GM21619 (cell line): ENCODE data around the gene SCGB3A2.

Experiments
- ATAC-seq: cut with Tn5 transposase; IDR thresholded peaks from one replicate; pipeline ENCODE4 v1.9.1; 2021; ENCODE audit not compliant: unreplicated experiment

SCGB3A2 gene

DNA sequence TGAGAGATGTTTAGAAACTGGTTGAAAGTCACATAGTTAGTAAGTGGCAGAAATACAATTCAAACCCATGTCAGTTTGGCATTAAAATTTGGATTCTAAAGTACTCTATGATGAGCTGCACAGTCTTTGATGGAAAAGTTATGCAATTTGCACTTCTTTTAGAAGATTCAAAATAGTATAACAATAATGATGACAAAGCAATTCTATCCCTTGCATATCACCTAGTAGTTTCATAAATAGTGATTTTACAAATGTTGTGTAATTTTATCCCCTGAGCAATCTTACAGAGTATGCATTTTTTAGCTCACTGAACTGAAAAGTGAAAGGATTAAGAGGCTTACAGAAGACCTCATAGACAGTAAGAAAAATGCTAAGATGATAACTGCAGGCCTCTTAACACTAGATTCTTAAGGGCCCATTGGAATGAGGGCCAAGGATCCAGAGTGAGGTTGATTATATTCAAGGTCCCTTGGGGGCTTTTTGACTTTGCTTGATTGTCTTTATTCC is 24.2 kb downstream of the SCGB3A2 start:
- no peak for ATAC-seq

DNA sequence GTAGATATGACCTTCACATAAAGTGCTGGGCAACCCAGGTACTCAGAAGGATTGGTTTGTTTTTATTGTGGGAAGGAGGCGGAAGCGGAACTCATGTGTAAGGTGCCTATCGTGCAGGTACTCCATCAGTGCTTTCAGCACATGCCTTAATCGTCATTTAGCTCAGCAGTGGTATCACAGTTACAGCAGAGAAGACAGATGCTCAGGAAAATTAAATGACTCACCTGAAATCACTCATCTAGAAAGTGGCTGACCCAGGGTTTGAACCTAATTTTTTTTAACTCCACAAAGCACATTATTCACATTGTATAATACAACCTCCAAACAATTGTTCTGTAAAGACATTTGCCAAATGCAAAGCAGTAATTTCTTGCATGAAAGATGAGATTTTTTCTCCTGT is 25.6 kb downstream of the SCGB3A2 start:
- no peak for ATAC-seq

GRCh38 chr5:147906326-147907095 is 28.0 kb downstream of the SCGB3A2 start, which contains the start of gene C5orf46:
Gene C5orf46, minus strand, starts transcription at chr5:147906538. Its CDS starts 37 bp downstream, at chr5:147906501.
- ATAC-seq, result no peak

DNA sequence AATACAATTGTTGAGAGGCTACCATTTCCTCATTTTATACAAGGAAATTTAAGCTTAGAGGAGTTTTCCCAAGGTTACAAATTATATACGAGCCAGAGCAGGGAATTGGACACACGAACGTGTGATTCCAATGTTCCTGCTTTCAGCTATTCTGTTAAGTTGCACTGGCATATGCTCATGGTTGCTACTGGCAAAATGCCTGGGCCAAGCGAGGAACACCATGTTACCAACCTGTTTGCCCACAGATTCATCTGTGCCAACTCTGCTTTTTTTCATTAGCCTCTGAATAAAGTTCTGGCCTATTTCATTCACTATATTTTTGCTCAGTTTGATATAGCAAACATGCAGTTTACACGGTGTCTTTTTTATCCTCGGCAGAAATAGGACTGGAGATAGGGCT is 32.9 kb downstream of the SCGB3A2 start:
- no peak for ATAC-seq

- ATAC-seq, result no peak
These were observed 33.5 kb downstream of the SCGB3A2 start for GRCh38 chr5:147912011-147912410.

- no peak for ATAC-seq
These were observed 35.3 kb downstream of the SCGB3A2 start for GRCh38 chr5:147913786-147914185.

DNA sequence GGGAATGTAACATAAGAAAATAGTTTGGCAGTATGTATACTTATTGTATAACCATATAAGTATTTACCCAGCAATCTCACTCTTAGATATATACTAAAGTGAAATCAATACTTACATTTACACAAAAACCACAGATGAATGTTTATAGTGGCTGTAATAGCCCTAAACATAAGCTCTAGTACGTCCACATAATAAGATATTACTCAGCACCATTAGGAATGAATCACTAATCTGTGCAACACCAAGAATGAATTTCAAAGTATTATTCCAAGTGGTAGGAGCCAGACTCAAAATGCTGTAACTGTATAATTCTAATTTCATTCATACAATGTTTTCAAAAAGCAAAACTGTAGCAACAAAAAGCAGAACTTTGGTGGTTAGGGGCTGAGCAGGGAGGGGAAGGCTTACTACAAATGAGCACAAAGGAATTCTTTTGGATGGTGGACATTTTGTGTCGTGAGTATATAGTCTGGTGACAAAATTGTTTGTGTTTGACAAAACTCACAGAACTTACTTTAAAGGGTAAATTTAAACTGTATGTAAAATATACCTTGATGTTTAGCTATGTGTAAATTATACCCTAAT is 39.7 kb downstream of the SCGB3A2 start:
- ATAC-seq, result no peak

DNA sequence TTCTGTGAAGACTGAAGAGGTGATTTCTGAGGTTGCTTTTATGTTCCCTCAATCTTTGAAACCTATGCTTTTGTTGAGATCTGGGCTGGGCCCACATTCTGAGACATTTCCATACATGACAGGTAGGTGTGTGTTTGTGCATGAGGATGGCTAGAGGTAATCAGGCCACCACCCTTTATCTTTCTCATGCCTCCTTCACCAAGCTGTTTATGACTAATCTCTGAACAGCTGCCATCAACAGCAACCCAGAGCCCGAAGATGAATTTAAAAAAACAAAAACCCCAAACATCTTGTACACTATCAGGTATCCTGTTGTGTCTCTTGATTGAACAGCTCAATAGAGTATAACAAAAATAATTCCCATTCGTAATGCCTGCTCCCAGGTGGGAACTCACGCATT is 40.4 kb downstream of the SCGB3A2 start:
- ATAC-seq, result no peak

- no peak for ATAC-seq
These were observed 42.0 kb downstream of the SCGB3A2 start for GRCh38 chr5:147920420-147921030.

DNA sequence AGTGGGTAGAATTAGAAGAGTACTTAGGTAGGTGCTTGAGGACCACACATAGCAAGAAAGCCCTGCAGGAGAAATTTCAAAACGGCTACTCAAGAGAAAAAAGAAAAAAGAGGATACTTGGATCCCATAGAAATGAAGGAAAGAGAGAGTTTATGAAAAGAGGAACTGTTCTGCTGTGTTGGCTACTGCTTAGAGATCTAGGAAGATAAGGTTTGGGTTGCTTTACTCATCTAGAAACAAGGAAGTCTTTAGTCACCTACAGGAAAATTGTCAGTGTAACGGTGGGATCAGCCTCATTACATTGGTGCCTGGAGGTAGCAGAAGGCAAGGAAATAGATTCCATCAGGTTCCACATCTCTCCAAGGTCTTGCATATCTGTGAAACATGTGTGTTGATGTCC is 42.6 kb downstream of the SCGB3A2 start:
- ATAC-seq, result no peak

DNA sequence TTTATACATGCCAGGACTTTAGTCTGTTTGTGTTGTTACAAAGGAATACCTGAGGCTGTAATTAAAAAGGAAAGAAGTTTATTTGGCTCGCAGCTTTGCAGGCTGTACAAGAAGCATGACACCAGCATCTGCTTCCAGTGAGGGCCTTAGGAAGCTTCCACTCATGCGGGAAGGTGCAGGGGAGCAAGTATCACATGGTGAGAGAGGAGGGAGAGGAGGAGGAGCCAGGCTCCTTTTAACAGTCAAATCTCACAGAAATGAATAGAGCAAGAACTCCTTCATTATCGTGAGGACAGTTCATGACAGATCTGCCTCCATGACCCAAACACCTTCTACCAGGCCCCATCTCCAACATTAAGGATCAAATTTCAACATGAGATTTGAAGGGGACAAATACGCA is 46.5 kb downstream of the SCGB3A2 start:
- ATAC-seq, result no peak

GRCh38 chr5:147927901-147928300 is 49.4 kb downstream of the SCGB3A2 start:
- ATAC-seq, result no peak

DNA sequence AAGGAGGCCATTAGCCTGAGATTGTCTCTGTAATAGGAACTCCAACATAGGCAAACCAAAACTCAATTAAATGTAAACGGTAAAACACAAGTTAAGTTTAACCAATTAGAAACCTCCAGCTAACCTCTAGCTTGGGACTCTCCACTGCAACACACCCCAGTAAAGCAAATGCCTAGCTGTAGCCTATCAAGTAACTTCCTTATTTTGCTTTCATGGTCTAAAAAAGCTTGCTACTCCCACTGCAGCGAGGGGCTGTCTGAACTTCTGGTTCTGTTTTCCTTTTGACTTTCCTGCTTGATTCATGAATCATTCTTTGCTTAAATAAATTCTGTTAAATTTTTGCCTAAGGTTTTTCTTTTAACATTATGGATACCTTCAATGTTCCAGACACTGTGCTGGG is 52.3 kb downstream of the SCGB3A2 start:
- peak; percentile 69 for ATAC-seq
